Fibroblast of lung (primary cell): ENCODE results near the gene DPP10. TPM values are rescaled to one million over a fixed set of nuclear protein-coding genes. Genes with fewer than 3 reads are reported as not detected.

Experiments
- DNase-seq, 2 donors: peaks; one replicate each; pipeline versions ENCODE4 v3.0.0 to v3.0.0-alpha.2; 2010; ENCODE audit warnings: low read depth in 2 of 2
- H2AFZ ChIP-seq: 2 replicates; pipeline ENCODE4 v1.5.1; 2012; ENCODE audit warnings: low read length, control low read depth, inconsistent platforms
- H3K27ac ChIP-seq: 2 replicates; pipeline ENCODE4 v1.5.1; 2011; ENCODE audit warnings: low read length, control low read depth; ENCODE audit not compliant: insufficient read depth
- H3K27me3 ChIP-seq: 2 replicates; pipeline ENCODE4 v1.5.1; 2011; ENCODE audit warnings: mild to moderate bottlenecking, low read length; ENCODE audit not compliant: control insufficient read depth, insufficient read depth
- H3K36me3 ChIP-seq: 2 replicates; pipeline ENCODE4 v1.5.1; 2011; ENCODE audit warnings: low read length; ENCODE audit not compliant: control insufficient read depth, insufficient read depth
- H3K4me1 ChIP-seq: 2 replicates; pipeline ENCODE4 v1.5.1; 2011; ENCODE audit warnings: low read length; ENCODE audit not compliant: control insufficient read depth, insufficient read depth; ENCODE audit errors: extremely low read depth
- H3K4me2 ChIP-seq: 2 replicates; pipeline ENCODE4 v1.5.1; 2011; ENCODE audit warnings: low read length, control low read depth; ENCODE audit not compliant: insufficient read depth; ENCODE audit errors: extremely low read depth
- H3K4me3 ChIP-seq, 4 experiments: fragments of 200-600 bp in 1 of 4; sonication (generic) in 1 of 4; replicated peaks in 1 of 4; 2 replicates each; pipeline ENCODE4 v1.5.1; 2011 to 2016; ENCODE audit warnings: low read length in 4 of 4, low read depth in 3 of 4, mild to moderate bottlenecking in 3 of 4, control low read depth in 2 of 4, inconsistent platforms in 1 of 4, mixed read lengths in 1 of 4; ENCODE audit not compliant: insufficient read depth in 1 of 4; ENCODE audit errors: control extremely low read depth in 1 of 4
- H3K79me2 ChIP-seq: 2 replicates; pipeline ENCODE4 v1.5.1; 2012; ENCODE audit warnings: mild to moderate bottlenecking, low read length, inconsistent platforms; ENCODE audit not compliant: control insufficient read depth, insufficient read depth
- H3K9ac ChIP-seq: 2 replicates; pipeline ENCODE4 v1.5.1; 2011; ENCODE audit warnings: mild to moderate bottlenecking, low read length, control low read depth; ENCODE audit not compliant: insufficient read depth
- H3K9me3 ChIP-seq: 2 replicates; pipeline ENCODE4 v1.5.1; 2012; ENCODE audit warnings: low read depth, low read length; ENCODE audit not compliant: control insufficient read depth, insufficient read depth
- H4K20me1 ChIP-seq: 2 replicates; pipeline ENCODE4 v1.5.1; 2011; ENCODE audit warnings: low read length; ENCODE audit not compliant: control insufficient read depth, insufficient read depth; ENCODE audit errors: extremely low read depth
- EZH2 ChIP-seq: IDR thresholded peaks from 2 replicates; pipeline ENCODE4 v1.5.1; 2012; ENCODE audit warnings: low read length, control low read depth, mild to moderate bottlenecking; ENCODE audit errors: missing control alignments
- polyA plus RNA-seq, 2 donors: library from polyadenylated mRNA; depleted of rRNA in 1 of 2; stranded (reverse) in 1 of 2; unstranded in 1 of 2; fragments of >200 nt; gene quantifications; 2 replicates each; pipeline ENCODE4 v1.2.1, GENCODE V29; 2011 to 2012; ENCODE audit warnings: missing spikeins in 1 of 2
- total RNA-seq: library from RNA; depleted of rRNA; stranded (reverse); fragments of >200 nt; gene quantifications from 2 replicates; pipeline ENCODE4 v1.2.1, GENCODE V29; 2014
- TF ChIP-seq, protein P1 (sequence below), 2 donors: IDR thresholded peaks in 1 of 2; conservative IDR thresholded peaks in 1 of 2; 1 replicate in 1 of 2; 2 replicates in 1 of 2; pipeline ENCODE4 v1.5.1; 2011 to 2012; ENCODE audit warnings: low read length in 2 of 2, control low read depth in 1 of 2, inconsistent platforms in 1 of 2, low read depth in 1 of 2, mild to moderate bottlenecking in 1 of 2

The DPP10 gene
- total and polyA plus RNA-seq, 2 donors (not counting 1 experiment from before 2014, with no cell fraction given), result not detected

DNA sequence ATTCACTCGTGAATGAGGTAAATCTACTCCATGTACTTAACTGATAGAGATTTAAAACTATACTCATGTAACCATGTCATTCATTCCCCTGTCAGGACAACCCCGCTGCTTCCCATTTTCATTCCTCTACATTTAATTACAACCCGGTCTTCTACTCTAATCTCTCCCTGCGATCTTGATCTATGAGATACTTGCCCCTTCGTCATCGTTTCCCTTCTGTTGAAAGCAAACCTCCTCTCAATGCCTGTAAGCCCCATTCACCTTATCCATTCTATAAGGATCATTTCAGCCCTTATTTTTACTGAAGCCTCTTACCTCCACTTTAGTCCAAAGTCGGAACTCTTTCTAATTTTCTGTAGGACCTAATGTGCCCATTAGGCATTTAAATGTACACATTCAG is 492.6 kb downstream of the DPP10 start:
- Histone ChIP-seq H2AFZ (no peak overlapping the region), H4K20me1 (no peaks in the 10 kb centered on the region), H3K4me2 (no peak overlapping the region), H3K27me3 (no peaks in the 10 kb centered on the region), H3K9ac (no peak overlapping the region), H3K4me3 (no peak overlapping the region), H3K4me1 (no peaks in the 10 kb centered on the region), H3K9me3 (no peaks in the 10 kb centered on the region), H3K36me3 (no peaks in the 10 kb centered on the region), H3K79me2 (no peaks in the 10 kb centered on the region), H3K27ac (no peak overlapping the region)
- DNase-seq, result no peak
- no peak for TF ChIP-seq EZH2
- TF ChIP-seq, protein P1, sequence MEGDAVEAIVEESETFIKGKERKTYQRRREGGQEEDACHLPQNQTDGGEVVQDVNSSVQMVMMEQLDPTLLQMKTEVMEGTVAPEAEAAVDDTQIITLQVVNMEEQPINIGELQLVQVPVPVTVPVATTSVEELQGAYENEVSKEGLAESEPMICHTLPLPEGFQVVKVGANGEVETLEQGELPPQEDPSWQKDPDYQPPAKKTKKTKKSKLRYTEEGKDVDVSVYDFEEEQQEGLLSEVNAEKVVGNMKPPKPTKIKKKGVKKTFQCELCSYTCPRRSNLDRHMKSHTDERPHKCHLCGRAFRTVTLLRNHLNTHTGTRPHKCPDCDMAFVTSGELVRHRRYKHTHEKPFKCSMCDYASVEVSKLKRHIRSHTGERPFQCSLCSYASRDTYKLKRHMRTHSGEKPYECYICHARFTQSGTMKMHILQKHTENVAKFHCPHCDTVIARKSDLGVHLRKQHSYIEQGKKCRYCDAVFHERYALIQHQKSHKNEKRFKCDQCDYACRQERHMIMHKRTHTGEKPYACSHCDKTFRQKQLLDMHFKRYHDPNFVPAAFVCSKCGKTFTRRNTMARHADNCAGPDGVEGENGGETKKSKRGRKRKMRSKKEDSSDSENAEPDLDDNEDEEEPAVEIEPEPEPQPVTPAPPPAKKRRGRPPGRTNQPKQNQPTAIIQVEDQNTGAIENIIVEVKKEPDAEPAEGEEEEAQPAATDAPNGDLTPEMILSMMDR (conservative IDR thresholded peaks at IDR 0.05 in 1 of 2, IDR thresholded peaks at IDR 0.05 in 1 of 2; ENCODE audit: low read depth in 1 of 2, low read length in 2 of 2), result no peak

- Histone ChIP-seq H3K27me3 (no peaks in the 10 kb centered on the region), H3K27ac (no peak overlapping the region), H3K4me3 (no peak overlapping the region), H3K9ac (no peak overlapping the region), H3K9me3 (no peaks in the 10 kb centered on the region), H3K36me3 (no peaks in the 10 kb centered on the region), H2AFZ (no peak overlapping the region), H3K4me1 (no peaks in the 10 kb centered on the region), H3K4me2 (no peak overlapping the region), H3K79me2 (no peaks in the 10 kb centered on the region), H4K20me1 (no peaks in the 10 kb centered on the region)
- no peak for TF ChIP-seq EZH2
- TF ChIP-seq, protein P1 (conservative IDR thresholded peaks at IDR 0.05 in 1 of 2, IDR thresholded peaks at IDR 0.05 in 1 of 2; ENCODE audit: low read depth in 1 of 2, low read length in 2 of 2), result no peak
- no peak for DNase-seq
These were observed 495.0 kb downstream of the DPP10 start for GRCh38 chr2:114937366-114937930.

DNA sequence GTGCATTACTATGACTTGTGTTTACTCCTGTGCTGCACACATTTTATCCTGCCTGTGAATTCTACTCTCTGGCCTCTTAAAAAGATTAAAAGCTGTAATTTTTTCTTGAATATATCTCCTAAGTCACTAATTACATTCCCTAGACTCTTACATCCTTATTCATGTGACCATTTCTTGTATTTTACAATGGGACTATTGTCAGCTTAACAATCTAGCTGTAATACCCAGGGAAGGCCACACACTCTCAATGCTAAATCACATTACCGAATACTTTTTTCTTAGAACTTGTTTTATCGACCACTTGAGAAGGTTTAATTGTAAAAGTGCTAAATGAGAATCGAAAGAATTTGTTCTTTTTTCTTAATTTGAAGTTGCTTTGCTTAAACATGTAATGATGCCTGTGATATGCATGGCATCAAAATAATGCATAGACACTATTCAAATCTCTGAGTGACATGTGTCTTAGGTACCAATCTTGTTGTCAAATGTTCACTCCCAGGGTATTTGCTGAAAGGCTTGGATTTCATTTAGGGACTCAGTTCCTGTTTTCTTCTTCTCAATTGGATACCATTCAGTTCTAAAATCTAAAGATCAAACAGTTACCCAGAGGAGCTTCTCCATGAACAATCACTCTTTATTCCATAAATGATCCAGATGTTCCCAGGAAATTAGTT is 498.5 kb downstream of the DPP10 start:
- Histone ChIP-seq H3K9ac (no peak overlapping the region), H4K20me1 (no peaks in the 10 kb centered on the region), H2AFZ (no peak overlapping the region), H3K4me3 (no peak overlapping the region), H3K4me1 (no peaks in the 10 kb centered on the region), H3K27ac (no peak overlapping the region), H3K27me3 (no peaks in the 10 kb centered on the region), H3K4me2 (no peak overlapping the region), H3K36me3 (no peaks in the 10 kb centered on the region), H3K9me3 (no peaks in the 10 kb centered on the region), H3K79me2 (no peaks in the 10 kb centered on the region)
- TF ChIP-seq, protein P1 (conservative IDR thresholded peaks at IDR 0.05 in 1 of 2, IDR thresholded peaks at IDR 0.05 in 1 of 2; ENCODE audit: low read depth in 1 of 2, low read length in 2 of 2), result no peak
- TF ChIP-seq EZH2, result no peak
- DNase-seq, result no peak
